ENCODE results near the gene TMED10. TPM values are rescaled to one million over a fixed set of nuclear protein-coding genes. Genes with fewer than 3 reads are reported as not detected.

TMED10 gene
- total RNA-seq, 1 experiment from 2014 or later = 253 TPM

DNA sequence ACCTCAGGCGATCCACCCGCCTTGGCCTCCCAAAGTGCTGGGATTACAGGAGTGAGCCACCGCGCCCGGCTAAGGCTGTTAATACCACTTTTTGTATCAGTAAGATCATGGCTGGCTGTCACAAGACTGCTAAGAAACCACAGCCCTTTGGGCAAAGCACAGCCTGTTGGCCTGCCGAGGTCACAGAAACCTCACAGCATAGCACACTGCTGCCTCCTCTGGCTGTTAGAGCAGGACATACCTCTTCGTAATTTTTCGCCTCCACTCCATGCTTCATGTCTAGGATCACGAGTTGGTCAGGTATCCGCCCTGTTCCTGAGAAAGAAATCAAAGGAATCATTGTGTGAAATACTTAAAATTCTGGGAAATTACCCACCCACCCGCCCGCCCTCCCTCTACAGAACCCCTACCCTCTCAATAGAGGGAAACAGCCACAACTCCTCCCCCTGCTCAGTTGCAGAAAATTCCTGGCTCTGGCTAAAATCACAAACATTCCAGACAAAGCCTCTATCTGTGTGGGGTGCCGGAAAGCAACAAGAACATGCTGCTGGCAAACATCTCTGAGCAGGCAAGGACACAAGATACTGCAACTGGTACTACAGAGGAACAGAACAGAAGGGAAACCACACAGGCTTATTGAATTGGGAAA lies 28.9 kb downstream of the TMED10 start:
- ChIA-PET POLR2A (ENCODE audit: unreplicated experiment) (no interaction called here), CTCF (no interaction called here)
- Histone ChIP-seq H3K9ac (ENCODE audit: low read length) (no peak overlapping the region), H3K4me2 (ENCODE audit: low read length) (no peak overlapping the region), H3F3A (ENCODE audit: low read length, unreplicated experiment) (no peaks in the 10 kb centered on the region), H3K9me2 (replicated peaks; ENCODE audit: low read length) (no peaks in the 10 kb centered on the region), H3K4me1 (ENCODE audit: insufficient read depth, low read length) (no peaks in the 10 kb centered on the region), H2AFZ (ENCODE audit: low read length) (no peak overlapping the region), H3K36me3 (ENCODE audit: low read depth, low read length) (peaks cover 15% of the 10 kb centered on the region; the same call in 1 of the 2 replicates), H3K27me3 (ENCODE audit: low read length) (no peaks in the 10 kb centered on the region), H3K9me3 (ENCODE audit: low read length) (no peaks in the 10 kb centered on the region), H3K79me2 (ENCODE audit: low read length) (peaks cover 20% of the 10 kb centered on the region; the same call in 1 of the 2 replicates), H3K4me3 (ENCODE audit: low read length) (no peak overlapping the region), H4K20me1 (ENCODE audit: low read length) (no peaks in the 10 kb centered on the region), H3K27ac (ENCODE audit: low read length) (no peak overlapping the region)
- DNase-seq (no peak), ATAC-seq (no peak)
- BruUV-seq (replicated peaks) = no TSS peak
- intact Hi-C loops (cut with micrococcal nuclease) = no loop called here
- TF ChIP-seq EZH2phosphoT487 (IDR thresholded peaks at IDR 0.05; ENCODE audit: borderline replicate concordance, low read length) = no peak
- TF ChIP-seq CTCF (conservative IDR thresholded peaks at IDR 0.05; ENCODE audit: low read depth, low read length) = 0 out of 2 replicates have a peak, but pooled peaks have one; percentile 15
- TF ChIP-seq EZH2 (IDR thresholded peaks at IDR 0.05; ENCODE audit: low read length, unreplicated experiment) = no peak

GRCh38 chr14:75144944-75145343 lies 31.5 kb downstream of the TMED10 start:
- CTCF ChIA-PET = no interaction called here
- H3K4me2 ChIP-seq (ENCODE audit: low read length) = no peak overlapping the region
- no peaks in the 10 kb centered on the region for H3K9me2 ChIP-seq (replicated peaks; ENCODE audit: low read length)
- H3K36me3 ChIP-seq (ENCODE audit: low read depth, low read length) = peaks cover 12% of the 10 kb centered on the region; the same call in 1 of the 2 replicates
- no peak overlapping the region for H3K9ac ChIP-seq (ENCODE audit: low read length)
- H3K9me3 ChIP-seq (ENCODE audit: low read length) = no peaks in the 10 kb centered on the region
- POLR2A ChIA-PET (ENCODE audit: unreplicated experiment) = no interaction called here
- no TSS peak for BruUV-seq (replicated peaks)
- H3K79me2 ChIP-seq (ENCODE audit: low read length) = peaks cover 22% of the 10 kb centered on the region
- DNase-seq (no peak), ATAC-seq (no peak)
- H3K4me1 ChIP-seq (ENCODE audit: insufficient read depth, low read length) = no peaks in the 10 kb centered on the region
- intact Hi-C loops (cut with micrococcal nuclease) = no loop called here
- no peaks in the 10 kb centered on the region for H3K27me3 ChIP-seq (ENCODE audit: low read length)
- no peaks in the 10 kb centered on the region for H3F3A ChIP-seq (ENCODE audit: low read length, unreplicated experiment)
- H3K4me3 ChIP-seq (ENCODE audit: low read length) = no peak overlapping the region
- no peak overlapping the region for H2AFZ ChIP-seq (ENCODE audit: low read length)
- H4K20me1 ChIP-seq (ENCODE audit: low read length) = no peaks in the 10 kb centered on the region
- TF ChIP-seq CTCF (conservative IDR thresholded peaks at IDR 0.05; ENCODE audit: low read depth, low read length) = no peak
- TF ChIP-seq EZH2phosphoT487 (IDR thresholded peaks at IDR 0.05; ENCODE audit: borderline replicate concordance, low read length) = no peak
- TF ChIP-seq EZH2 (IDR thresholded peaks at IDR 0.05; ENCODE audit: low read length, unreplicated experiment) = no peak
- no peak overlapping the region for H3K27ac ChIP-seq (ENCODE audit: low read length)

DNA sequence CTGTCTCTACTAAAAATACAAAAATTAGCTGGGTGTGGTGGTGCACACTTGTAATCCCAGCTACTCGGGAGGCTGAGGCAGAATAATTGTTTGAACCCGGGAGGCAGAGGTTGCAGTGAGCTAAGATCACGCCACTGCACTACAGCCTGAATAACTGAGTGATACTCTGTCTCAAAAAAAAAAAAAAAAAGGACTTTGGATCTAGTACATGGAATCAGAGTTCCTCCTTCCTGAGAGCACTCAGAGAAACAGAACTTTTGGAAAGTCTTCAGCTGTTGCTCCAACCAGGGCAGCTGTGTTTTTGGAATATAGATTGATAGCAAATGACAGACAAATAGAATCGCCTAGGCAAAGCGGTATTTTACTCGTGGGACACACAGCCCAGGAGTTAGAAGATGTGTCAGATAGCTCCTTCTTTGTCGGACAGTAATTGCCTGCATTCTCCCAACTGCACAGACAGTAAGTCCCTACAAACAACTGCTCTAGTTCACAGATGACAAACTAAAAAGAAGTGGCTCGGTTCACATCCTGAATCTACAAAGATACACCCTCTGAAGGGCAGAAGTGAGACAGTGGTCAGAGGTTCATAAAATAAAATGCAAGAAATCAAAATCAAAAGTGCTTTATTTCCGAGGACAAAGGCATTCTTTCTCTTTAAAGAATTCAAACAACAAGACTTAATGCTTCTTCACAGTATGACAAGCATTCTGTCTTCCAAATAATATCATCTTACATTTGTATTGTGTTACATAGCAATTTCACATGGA lies 32.5 kb downstream of the TMED10 start:
- ChIA-PET CTCF (no interaction called here), POLR2A (ENCODE audit: unreplicated experiment) (no interaction called here)
- intact Hi-C loops (cut with micrococcal nuclease) = no loop called here
- Histone ChIP-seq H3F3A (ENCODE audit: low read length, unreplicated experiment) (no peaks in the 10 kb centered on the region), H3K27me3 (ENCODE audit: low read length) (no peaks in the 10 kb centered on the region), H3K9me3 (ENCODE audit: low read length) (no peaks in the 10 kb centered on the region), H3K4me2 (ENCODE audit: low read length) (no peak overlapping the region), H3K9me2 (replicated peaks; ENCODE audit: low read length) (no peaks in the 10 kb centered on the region), H3K4me3 (ENCODE audit: low read length) (no peak overlapping the region), H3K79me2 (ENCODE audit: low read length) (peaks cover 24% of the 10 kb centered on the region), H3K4me1 (ENCODE audit: insufficient read depth, low read length) (no peaks in the 10 kb centered on the region), H3K36me3 (ENCODE audit: low read depth, low read length) (peaks cover 9% of the 10 kb centered on the region; the same call in 1 of the 2 replicates), H3K27ac (ENCODE audit: low read length) (no peak overlapping the region), H3K9ac (ENCODE audit: low read length) (no peak overlapping the region), H4K20me1 (ENCODE audit: low read length) (no peaks in the 10 kb centered on the region), H2AFZ (ENCODE audit: low read length) (no peak overlapping the region)
- DNase-seq (no peak), ATAC-seq (no peak)
- BruUV-seq (replicated peaks) = no TSS peak
- TF ChIP-seq CTCF (conservative IDR thresholded peaks at IDR 0.05; ENCODE audit: low read depth, low read length) = no peak
- no peak for TF ChIP-seq EZH2 (IDR thresholded peaks at IDR 0.05; ENCODE audit: low read length, unreplicated experiment)
- no peak for TF ChIP-seq EZH2phosphoT487 (IDR thresholded peaks at IDR 0.05; ENCODE audit: borderline replicate concordance, low read length)
